SU-DHL-6 (cell line): ENCODE data around the gene PPP1R3E.

ENCODE experiments used
- EZH2phosphoT487 ChIP-seq: fragments of 200-600 bp; sonication (generic), shearing (Covaris generic); conservative IDR thresholded peaks from 2 replicates; pipeline ENCODE4 v1.6.1; 2018; ENCODE audit warnings: mild to moderate bottlenecking, antibody characterized with exemption, low read length, moderate library complexity, mixed read lengths
- TF ChIP-seq, protein P1 (sequence below): fragments of 200-600 bp; sonication (generic); IDR thresholded peaks from one replicate; pipeline ENCODE4 v1.5.1; 2017; ENCODE audit warnings: antibody characterized with exemption, mild to moderate bottlenecking, low read length, moderate library complexity; ENCODE audit not compliant: insufficient read depth, poor library complexity, severe bottlenecking

GRCh38 chr14:23302290-23303225, at the start of gene PPP1R3E:
- TF ChIP-seq, protein P1, sequence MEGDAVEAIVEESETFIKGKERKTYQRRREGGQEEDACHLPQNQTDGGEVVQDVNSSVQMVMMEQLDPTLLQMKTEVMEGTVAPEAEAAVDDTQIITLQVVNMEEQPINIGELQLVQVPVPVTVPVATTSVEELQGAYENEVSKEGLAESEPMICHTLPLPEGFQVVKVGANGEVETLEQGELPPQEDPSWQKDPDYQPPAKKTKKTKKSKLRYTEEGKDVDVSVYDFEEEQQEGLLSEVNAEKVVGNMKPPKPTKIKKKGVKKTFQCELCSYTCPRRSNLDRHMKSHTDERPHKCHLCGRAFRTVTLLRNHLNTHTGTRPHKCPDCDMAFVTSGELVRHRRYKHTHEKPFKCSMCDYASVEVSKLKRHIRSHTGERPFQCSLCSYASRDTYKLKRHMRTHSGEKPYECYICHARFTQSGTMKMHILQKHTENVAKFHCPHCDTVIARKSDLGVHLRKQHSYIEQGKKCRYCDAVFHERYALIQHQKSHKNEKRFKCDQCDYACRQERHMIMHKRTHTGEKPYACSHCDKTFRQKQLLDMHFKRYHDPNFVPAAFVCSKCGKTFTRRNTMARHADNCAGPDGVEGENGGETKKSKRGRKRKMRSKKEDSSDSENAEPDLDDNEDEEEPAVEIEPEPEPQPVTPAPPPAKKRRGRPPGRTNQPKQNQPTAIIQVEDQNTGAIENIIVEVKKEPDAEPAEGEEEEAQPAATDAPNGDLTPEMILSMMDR, result no peak
- TF ChIP-seq EZH2phosphoT487, result no peak
